ENCODE measurements around the gene MRPS16. TPM values are rescaled to one million over a fixed set of nuclear protein-coding genes. Genes with fewer than 3 reads are reported as not detected.

The MRPS16 gene
- 59.1 and 60.8 TPM in 2 replicates for total RNA-seq (2014; rRNA removed; shearing (Covaris generic))

DNA sequence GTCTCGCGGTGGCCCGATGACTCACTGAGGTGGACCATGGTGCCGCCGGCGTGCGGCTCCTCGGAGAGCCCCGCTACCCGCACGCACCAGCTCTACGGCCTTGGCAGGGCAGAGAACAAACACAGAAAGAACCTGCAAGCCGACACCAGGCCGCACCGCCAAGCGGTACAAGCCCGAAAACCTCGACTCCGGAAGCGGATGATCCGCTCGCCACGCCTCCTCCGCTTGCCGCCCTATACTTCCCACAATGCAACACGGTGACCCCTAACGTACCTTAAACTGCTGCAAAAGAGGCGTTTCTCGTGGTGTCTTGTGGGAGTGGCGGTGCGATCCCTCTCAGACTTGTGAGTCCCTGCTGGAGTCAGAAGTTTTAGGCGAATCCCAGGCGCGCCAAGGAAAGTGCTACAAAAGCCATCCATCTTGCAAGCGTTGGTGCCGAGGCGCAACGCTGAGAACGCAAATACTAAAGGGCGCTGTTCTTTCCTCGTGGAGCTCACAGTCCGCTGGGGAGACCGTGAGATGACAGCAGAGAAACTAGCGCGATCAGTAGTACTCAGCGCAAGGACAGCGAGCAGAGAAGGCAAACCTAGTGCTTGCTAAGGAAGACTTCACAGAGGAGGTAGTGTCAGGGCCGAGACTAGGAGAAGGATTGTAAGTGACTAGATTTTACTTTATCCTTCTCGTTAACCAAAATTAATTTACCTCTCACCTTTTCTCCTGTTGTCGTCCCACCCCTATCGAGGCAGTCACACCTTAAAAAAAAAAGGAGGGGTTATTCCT is at the start of gene MRPS16:
MRPS16 (minus strand) TSS at position 200 of the 780 bp plus-strand sequence; CDS start at position 38, 162 bp downstream.

DNA sequence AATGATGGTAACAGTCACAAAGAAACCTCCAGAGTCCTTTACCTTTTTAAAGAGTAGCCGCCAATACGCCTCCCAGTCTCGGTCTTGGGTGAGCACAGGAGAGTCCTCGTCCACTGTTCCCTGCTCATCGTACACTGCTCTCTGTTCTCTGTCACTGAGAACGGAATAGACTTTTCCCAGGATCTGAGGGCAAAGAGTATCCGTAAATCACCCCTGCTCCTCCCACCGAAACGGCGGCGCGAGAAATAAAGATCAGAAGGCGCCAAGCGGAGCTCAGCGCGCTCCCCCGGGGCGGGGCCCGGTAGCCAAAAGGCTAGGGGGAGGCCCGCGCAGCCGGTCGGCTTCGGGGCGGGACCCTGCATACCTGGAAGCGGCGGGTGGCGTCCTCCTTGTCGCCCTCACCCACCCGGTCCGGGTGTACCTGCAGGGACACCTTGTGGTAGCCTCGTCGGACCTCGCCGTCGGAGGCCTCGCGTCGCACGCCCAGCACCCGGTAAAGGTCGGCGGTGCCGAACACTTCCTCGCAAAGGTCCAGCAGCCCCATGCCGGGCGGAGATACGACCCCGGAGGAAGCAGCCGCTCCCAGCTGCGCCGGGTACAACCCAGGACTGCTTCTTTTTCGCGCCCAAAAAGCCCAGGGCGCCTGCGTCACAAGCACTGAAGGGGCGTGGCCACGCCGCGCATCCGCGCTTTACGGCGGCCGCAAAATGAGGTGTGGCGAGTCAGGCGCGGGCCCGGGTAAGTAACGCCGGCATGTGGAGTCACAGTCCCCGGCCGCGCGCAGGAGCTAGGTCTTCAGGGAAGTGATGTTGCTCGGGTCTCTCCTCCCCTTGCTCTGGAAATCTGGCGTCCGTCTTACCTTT is 5.6 kb downstream of the MRPS16 start, which contains the start of gene DNAJC9:
DNAJC9 (minus strand) TSS at position 610 of the 863 bp plus-strand sequence; CDS start at position 544, 66 bp downstream.

Small RNA genes within 50 kb of the gene (small RNA-seq; reads per million reads assigned to genes)
- gene RNU6-833P, result not detected

Other genes with a start within 250 kb of the MRPS16 start
- gene P4HA1, start 155.8 kb downstream of the MRPS16 start, total RNA-seq (2014; rRNA removed; shearing (Covaris generic)), result 34.3 and 40.2 TPM in 2 replicates
- gene NUDT13, start 142.2 kb downstream of the MRPS16 start, total RNA-seq (2014; rRNA removed; shearing (Covaris generic)), result 1.3 TPM in 2 replicates
- gene ECD, start 84.6 kb downstream of the MRPS16 start, total RNA-seq (2014; rRNA removed; shearing (Covaris generic)), result 23.3 and 31.3 TPM in 2 replicates
- gene FAM149B1, start 84.5 kb downstream of the MRPS16 start, total RNA-seq (2014; rRNA removed; shearing (Covaris generic)), result 5.9 and 8.1 TPM in 2 replicates
- 51.6 and 54.0 TPM in 2 replicates for gene DNAJC9, start 5.4 kb downstream of the MRPS16 start, total RNA-seq (2014; rRNA removed; shearing (Covaris generic))
- 0.11 and 0.15 TPM in 2 replicates for gene CFAP70, start 106.2 kb upstream of the MRPS16 start, total RNA-seq (2014; rRNA removed; shearing (Covaris generic))
- gene ANXA7, start 161.4 kb upstream of the MRPS16 start, total RNA-seq (2014; rRNA removed; shearing (Covaris generic)), result 30.1 and 39.1 TPM in 2 replicates
- gene MSS51, start 180.9 kb upstream of the MRPS16 start, total RNA-seq (2014; rRNA removed; shearing (Covaris generic)), result 0.69 and 0.94 TPM in 2 replicates
- 6.2 and 7.3 TPM in 2 replicates for gene PPP3CB, start 243.4 kb upstream of the MRPS16 start, total RNA-seq (2014; rRNA removed; shearing (Covaris generic))

All from A375 (cell line).